ENCODE results near the gene PDCD2L.

DNA sequence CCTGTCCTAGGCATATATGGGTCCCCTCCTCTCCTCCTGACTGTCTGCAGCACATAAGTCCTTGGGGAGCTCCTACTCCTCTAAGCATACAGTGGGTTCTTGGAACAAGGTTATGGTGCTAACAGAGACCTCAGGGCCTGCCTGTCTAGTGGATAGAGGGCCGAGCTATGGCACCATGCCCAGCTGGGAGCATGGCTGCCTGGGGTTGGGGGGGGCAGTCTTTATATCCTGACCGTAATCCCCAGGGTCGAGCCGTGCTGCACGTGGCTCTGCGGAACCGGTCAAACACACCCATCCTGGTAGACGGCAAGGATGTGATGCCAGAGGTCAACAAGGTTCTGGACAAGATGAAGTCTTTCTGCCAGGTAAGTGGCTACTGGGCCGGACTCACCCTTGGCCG, 35.9 kb upstream of the PDCD2L start:
- no peak for TF ChIP-seq POLR2A (IDR thresholded peaks at IDR 0.05)
- TF ChIP-seq, protein P1, sequence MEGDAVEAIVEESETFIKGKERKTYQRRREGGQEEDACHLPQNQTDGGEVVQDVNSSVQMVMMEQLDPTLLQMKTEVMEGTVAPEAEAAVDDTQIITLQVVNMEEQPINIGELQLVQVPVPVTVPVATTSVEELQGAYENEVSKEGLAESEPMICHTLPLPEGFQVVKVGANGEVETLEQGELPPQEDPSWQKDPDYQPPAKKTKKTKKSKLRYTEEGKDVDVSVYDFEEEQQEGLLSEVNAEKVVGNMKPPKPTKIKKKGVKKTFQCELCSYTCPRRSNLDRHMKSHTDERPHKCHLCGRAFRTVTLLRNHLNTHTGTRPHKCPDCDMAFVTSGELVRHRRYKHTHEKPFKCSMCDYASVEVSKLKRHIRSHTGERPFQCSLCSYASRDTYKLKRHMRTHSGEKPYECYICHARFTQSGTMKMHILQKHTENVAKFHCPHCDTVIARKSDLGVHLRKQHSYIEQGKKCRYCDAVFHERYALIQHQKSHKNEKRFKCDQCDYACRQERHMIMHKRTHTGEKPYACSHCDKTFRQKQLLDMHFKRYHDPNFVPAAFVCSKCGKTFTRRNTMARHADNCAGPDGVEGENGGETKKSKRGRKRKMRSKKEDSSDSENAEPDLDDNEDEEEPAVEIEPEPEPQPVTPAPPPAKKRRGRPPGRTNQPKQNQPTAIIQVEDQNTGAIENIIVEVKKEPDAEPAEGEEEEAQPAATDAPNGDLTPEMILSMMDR (IDR thresholded peaks at IDR 0.05): no peak
